Thyroid gland (tissue), 4 donors: ENCODE data around the gene FAM162B.

ENCODE experiments used
- CTCF ChIP-seq, 6 experiments: fragments of 200-600 bp in 3 of 6; fragments of 450-650 bp in 3 of 6; sonication (generic) in 3 of 6; IDR thresholded peaks; one replicate each; pipeline ENCODE4 v1.5.1; 2016 to 2019; ENCODE audit warnings: antibody characterized with exemption in 6 of 6, mild to moderate bottlenecking in 2 of 6, inconsistent platforms in 1 of 6, moderate library complexity in 1 of 6
- POLR2A ChIP-seq, 2 donors: fragments of 450-650 bp; IDR thresholded peaks; one replicate each; pipeline ENCODE4 v1.6.1; 2017; ENCODE audit warnings: antibody characterized with exemption in 2 of 2, mild to moderate bottlenecking in 2 of 2, moderate library complexity in 1 of 2

GRCh38 chr6:116783852-116784251 is 18.3 kb upstream of the FAM162B start:
- TF ChIP-seq CTCF (IDR thresholded peaks at IDR 0.05) (no peak), POLR2A (IDR thresholded peaks at IDR 0.05) (no peak)
